Dermis blood vessel endothelial cell (primary cell): ENCODE data around the gene DIP2C. TPM values are rescaled to one million over a fixed set of nuclear protein-coding genes. Genes with fewer than 3 reads are reported as not detected.
"Not testable (repeated sequence)": the region's sequence is repeated elsewhere in the genome, so short reads cannot be mapped to it uniquely, and the experiment has no call there.

ENCODE experiments used
- DNase-seq: peaks from one replicate; pipeline ENCODE4 v3.0.0; 2010
- total RNA-seq: library from RNA; depleted of rRNA; stranded (reverse); fragments of >200 nt; gene quantifications from 2 replicates; pipeline ENCODE4 v1.2.3, GENCODE V29; 2014

The DIP2C gene
- total RNA-seq, 1 donor from 2014 or later, result 6.5 TPM

- no peak for DNase-seq
These were observed 49.5 kb downstream of the DIP2C start for GRCh38 chr10:639751-640672.

DNA sequence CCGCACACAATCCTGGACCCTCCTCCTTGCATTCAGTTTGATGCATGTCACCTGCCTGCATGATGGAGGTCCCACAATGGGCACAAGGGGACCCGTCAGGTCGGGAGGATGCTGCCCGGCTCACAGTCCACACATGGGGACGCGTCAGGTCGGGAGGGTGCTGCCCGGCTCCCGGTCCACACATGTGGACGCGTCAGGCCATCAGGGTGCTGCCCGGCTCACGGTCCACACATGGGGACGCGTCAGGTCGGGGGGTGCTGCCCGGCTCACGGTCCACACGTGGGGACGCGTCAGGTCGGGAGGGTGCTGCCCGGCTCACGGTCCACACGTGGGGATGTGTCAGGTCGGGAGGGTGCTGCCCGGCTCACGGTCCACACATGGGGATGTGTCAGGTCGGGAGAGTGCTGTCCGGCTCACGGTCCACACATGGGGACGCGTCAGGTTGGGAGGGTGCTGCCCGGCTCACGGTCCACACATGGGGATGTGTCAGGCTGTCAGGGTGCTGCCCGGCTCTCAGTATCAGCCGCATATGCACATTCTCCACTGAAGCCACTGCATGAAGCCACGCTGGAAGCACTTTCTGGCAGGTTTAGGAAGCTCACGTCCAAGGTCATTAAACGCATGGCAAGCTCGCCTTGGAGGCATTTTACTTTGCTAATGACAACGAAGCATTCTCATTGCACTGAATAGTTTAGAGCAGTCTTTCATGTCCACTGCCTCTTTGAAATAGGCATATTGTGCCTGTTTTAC, 50.3 kb downstream of the DIP2C start:
- no peak for DNase-seq

GRCh38 chr10:637771-638195, 51.7 kb downstream of the DIP2C start:
- no peak for DNase-seq

- no peak for DNase-seq
These were observed 52.2 kb downstream of the DIP2C start for GRCh38 chr10:637221-637620.

- DNase-seq, result no peak
These were observed 52.7 kb downstream of the DIP2C start for GRCh38 chr10:636769-637168.

- no peak for DNase-seq
These were observed 53.3 kb downstream of the DIP2C start for GRCh38 chr10:636016-636730.

- no peak for DNase-seq
These were observed 54.2 kb downstream of the DIP2C start for GRCh38 chr10:635088-635861.

- no peak for DNase-seq
These were observed 55.2 kb downstream of the DIP2C start for GRCh38 chr10:634256-634655.

GRCh38 chr10:633279-634245, 55.9 kb downstream of the DIP2C start:
- DNase-seq, result no peak

DNA sequence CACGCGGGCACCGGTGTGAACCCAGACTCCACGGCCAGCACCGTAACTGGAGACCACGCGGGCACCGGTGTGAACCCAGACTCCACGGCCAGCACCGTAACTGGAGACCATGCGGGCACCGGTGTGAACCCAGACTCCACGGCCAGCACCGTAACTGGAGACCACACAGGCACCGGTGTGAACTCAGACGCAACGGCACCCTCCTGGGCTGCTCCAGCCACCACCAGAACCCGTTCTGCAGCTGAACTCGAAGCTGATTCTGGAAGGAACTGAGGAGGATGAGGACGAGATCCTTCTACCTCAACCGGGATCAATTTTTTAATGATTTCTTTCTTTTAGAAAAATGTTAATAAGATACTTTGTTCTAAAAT, 56.7 kb downstream of the DIP2C start:
- DNase-seq, result not testable (repeated sequence)

DNA sequence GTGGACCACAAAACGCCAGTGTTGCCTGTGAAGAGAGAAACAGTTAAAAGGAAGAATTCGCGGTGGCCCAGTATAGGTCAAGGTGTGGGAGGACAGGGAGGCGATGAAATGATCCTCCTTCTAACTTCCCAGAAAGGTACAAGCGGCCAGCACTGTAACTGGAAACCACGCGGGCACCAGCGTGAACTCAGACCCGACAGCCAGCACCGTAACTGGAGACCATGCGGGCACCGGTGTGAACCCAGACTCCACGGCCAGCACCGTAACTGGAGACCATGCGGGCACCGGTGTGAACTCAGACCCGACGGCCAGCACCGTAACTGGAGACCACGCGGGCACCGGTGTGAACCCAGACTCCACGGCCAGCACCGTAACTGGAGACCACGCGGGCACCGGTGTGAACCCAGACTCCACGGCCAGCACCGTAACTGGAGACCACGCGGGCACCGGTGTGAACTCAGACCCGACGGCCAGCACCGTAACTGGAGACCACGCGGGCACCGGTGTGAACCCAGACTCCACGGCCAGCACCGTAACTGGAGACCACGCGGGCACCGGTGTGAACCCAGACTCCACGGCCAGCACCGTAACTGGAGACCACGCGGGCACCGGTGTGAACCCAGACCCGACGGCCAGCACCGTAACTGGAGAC, 57.2 kb downstream of the DIP2C start:
- not testable (repeated sequence) for DNase-seq

DNA sequence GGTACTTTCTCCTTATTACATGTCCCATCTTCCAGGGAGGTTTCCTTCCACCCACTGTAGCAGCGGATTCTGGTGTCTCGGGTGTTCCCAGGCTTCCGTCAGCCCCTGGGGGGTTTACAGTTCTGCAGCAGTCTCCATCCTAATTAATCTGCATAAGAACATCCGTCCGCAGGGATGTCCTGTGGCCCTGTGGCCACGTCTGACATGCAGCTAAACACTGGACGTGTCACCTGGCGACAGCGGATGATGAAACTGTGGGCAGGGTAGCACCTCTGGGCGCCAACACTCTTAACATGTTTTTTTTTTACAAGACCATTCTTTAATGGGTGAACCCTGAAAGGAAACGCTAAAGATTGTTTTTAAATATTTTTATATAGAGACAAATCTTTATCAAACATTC, 58.2 kb downstream of the DIP2C start:
- DNase-seq, result no peak

DNA sequence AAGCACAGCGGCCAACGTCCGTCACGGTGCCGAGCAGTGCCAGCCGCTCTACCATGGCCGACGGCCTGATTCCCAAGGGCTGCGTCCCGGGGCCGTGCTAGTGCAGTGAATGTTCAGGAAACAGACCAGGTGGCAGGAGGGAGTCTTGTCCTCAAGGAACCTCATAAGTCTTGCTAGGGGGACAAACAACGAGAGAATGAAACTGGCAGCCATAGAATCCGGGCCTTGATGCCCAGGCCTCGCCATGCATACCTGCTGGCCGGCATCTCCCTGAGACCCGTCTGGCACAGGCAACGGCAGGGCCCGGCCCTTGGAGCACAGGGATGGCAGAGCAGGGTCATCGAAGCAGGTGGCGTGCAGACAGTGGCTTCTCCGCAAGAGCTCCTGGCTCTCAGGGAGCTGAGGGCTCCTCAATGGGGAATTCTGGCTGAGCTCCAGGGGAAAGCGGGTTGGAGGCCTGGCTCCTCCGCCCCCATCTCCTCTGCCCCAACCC, 58.8 kb downstream of the DIP2C start:
- DNase-seq, result no peak

DNA sequence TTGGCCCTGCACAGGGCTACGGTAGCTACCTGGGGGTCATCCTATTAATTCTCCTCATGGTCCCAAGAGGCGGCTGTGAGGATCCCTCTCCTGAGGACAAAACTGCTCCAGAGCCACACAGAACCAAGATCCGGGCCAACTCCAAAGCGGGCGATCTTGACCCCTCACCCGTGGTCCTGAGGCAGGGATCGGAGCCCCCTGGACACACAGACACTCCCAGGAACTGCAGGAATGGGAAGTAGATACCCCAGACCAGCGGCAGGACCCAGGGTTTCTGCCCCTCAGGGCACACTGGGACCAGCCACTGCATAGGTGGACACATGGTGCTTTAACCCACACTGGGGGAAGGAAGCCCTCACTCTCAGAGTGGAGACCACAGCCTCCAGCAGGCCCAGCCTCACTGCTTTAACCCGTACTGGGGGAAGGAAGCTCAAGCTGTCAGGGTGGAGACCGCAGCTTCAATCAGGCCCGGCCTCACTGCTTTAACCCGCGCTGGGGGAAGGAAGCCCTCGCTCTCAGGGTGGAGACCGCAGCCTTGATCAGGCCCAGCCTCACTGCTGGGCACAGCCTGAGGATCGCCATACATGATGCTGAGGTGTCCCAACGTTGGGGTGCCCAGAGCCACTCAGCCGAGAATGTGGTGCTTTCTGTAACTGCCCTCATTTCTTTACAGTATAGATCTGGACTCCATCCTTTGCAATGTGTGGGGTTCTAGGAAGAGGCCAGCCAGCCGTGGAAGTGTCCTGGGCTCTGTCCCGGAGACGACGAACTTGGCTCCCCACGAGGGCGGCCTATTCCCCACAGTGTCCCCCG, 60.1 kb downstream of the DIP2C start:
- DNase-seq, result no peak

DNA sequence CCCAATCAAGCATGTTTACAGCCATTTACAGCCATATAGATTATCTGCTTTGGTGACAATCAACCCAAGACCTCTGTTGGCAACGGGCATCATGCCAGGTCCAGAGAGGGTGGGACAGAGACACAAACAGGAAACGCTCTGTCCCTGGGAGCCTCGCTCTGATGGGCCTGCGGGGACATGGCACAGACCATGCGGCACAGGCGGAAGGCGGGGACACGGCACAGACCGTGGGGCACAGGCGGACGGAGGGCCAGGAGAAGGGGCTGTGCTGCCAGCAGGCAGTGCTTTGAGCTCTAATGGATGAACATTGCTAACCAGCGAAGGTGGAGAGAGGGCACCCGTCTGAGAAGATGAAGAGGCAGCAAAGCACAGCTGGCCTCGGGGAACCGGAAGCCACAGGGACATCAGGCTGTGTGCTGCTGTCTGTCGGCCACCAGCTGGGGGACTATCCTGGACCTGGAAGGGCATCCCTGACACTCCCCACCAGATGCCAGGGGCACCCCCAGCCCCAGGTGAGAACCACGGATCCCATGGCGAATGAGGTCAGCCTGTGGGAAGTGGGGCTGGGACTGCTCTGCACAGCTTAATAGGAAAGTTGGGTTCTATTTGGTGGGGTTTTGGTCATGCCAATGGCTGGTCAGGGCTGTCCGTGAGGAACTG, 61.0 kb downstream of the DIP2C start:
- no peak for DNase-seq

DNA sequence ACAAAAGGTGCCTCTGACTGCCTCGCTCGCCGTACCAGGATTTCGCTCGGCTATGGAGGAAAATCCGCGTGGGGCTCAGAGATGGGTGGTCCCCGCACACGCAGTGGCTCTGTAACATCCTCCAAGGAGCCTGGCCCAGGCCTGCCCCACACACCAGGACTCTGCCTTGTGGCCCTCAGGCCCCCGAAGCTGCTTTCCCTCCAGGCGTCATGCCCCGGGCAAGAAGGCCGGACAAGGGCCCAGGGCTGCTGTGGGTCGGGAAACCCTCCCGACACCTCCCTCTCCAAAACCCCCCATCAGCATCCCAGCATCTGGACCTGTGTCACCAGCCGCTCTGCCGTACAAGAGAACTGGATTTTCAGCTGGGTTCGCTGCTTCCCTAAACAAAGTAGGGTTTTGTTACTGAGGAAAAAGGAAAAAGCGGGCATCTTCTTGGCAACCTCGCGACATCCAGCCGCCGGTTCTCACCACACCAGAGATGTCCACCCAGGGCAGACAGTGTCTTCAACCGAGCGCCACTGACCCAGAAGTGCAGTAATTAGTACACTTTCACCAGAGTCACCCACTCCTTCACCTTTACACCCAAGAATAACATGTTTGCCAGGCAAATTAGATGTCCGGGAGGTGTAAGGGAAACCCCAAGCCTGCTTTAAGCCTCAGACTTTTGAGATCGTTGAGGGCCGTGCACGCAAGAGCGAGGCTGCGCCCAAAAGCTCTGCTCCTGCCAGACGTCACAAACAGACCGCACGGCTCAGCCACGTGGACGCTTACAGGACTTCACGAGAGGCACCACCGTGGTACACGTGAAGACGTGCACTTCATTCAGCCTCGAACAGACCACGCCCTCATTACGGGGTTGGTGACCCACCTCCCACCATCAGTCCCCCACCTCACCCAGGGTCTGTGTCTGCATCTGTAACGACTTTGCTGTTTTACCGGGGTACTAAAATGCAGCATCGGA, 62.2 kb downstream of the DIP2C start:
- DNase-seq, result no peak
